Measurements from ENCODE around the gene KBTBD6. TPM values are rescaled to one million over a fixed set of nuclear protein-coding genes. Genes with fewer than 3 reads are reported as not detected.
A peak's percentile ranks its signal among the peaks of the same experiment; 100 is the strongest.
"Not testable (repeated sequence)": the region's sequence is repeated elsewhere in the genome, so short reads cannot be mapped to it uniquely, and the experiment has no call there.

The KBTBD6 gene, protein sequence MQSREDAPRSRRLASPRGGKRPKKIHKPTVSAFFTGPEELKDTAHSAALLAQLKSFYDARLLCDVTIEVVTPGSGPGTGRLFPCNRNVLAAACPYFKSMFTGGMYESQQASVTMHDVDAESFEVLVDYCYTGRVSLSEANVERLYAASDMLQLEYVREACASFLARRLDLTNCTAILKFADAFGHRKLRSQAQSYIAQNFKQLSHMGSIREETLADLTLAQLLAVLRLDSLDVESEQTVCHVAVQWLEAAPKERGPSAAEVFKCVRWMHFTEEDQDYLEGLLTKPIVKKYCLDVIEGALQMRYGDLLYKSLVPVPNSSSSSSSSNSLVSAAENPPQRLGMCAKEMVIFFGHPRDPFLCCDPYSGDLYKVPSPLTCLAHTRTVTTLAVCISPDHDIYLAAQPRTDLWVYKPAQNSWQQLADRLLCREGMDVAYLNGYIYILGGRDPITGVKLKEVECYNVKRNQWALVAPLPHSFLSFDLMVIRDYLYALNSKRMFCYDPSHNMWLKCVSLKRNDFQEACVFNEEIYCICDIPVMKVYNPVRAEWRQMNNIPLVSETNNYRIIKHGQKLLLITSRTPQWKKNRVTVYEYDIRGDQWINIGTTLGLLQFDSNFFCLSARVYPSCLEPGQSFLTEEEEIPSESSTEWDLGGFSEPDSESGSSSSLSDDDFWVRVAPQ
- 4.5 and 5.8 TPM in 2 replicates for total RNA-seq (2014; rRNA removed; shearing (Covaris generic))

DNA sequence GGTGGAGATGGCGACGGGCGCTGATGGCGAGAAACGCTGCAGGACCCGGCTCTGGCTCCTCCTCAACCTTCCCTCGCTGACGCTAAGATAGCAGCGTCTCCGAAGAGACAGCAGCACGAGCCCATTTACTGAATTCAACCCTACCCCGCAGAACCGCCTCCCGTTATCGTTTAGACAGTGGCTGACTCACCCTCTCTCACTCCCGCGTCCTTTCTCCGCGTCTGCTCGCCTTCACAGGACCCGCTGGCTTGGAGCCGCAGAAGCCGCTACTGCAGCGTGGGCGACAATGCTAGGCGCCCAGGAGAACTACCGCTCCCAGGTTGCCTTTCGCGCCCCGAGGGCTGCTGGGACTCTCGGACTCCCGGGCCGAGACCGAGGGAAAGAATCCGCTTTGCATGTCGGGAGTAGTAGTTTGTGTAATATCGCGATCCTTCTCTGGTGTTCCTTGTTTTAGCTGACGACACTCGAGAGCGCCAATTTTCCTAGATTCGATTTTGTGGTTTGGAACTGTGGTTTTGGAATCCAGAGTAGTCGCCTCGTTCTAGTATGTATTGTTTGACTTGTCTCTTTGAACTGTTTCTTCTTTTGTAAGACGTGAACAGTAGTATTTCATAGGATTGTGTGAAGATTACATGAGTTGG is at the start of gene KBTBD6:
Gene KBTBD6, minus strand, starts transcription at position 291 of the 641 bp plus-strand sequence. CDS start 291 bp downstream, outside the sequence.
- DNase-seq (ENCODE audit: low read depth): peak; percentile 98

- DNase-seq (ENCODE audit: low read depth): no peak
These were observed 49.6 kb upstream of the KBTBD6 start for GRCh38 chr13:41182231-41182630.

GRCh38 chr13:41179593-41180250 is 47.1 kb upstream of the KBTBD6 start:
- no peak for DNase-seq (ENCODE audit: low read depth)

DNA sequence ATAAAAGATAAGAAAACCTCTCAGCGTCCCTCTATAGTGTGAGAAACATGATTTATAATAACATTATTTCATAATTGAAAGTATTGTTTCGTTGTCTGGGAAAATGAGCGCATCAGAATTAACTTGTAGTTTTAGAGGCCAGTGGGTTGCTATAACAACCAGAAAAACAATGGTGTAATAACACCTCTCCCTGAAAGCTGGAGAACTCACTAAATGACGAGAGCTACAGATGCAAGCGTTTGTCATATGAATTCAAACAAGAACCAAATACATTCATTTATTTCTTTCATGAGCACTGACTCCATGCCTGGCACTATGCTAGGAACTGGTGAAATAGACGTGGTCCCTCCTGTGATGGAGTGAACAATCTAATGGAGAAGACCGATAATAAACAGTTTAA is 45.4 kb upstream of the KBTBD6 start:
- no peak for DNase-seq (ENCODE audit: low read depth)

DNA sequence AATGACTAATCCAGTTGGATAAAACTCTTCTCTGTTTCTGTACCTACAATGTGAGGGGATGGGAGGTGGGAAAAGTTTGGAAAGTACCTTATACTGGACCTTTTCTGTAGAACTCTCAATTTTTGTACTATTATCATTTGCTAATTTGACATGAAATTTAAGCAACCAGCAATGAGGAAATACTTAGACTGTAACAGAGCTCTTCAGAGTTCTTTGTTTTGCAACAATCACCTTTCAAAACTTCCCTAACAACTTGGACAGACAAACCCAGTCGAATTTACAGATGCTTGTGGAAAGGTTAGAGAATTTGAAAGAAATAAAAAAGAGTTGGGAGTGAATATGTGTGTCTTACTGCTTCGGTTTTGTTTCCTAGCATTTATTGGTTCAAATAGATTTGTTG is 45.0 kb upstream of the KBTBD6 start:
- no peak for DNase-seq (ENCODE audit: low read depth)

DNA sequence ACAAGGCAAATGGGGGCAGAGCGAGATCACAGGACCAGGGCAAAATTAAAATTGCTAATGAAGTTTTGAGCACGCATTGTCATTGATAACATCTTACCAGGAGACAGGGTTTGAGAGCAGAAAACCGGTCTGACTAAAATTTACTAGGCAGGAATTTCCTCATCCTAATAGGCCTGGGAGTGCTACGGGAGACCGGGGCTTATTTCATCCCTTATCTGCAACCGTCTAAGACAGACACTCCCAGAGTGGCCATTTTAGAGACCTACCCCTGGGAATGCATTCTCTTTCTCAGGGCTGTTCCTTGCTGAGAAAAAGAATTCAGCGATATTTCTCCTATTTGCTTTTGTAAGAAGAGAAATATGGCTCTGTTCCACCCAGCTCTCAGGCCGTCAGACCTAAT is 43.0 kb upstream of the KBTBD6 start:
- DNase-seq (ENCODE audit: low read depth): not testable (repeated sequence)

DNA sequence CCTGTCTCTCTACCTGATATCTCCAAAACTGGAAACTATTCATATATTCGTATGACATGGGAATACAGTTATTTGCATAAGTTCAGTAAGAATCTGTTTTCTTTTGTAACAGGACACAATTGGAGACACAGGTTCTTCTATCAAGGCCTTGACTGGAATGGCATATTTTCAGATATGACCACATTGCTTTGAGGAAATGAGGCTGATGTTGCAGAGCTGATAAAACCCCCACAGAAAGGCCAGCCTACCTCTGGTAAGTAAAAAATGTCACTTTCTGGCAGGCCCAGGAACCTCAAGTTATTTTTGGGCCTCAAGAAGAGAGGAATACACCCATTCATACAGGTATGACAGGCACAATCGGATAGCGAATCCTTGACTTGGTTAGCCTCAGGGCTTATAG is 29.5 kb upstream of the KBTBD6 start:
- DNase-seq (ENCODE audit: low read depth): no peak

GRCh38 chr13:41159174-41159573 is 26.6 kb upstream of the KBTBD6 start:
- no peak for DNase-seq (ENCODE audit: low read depth)

- DNase-seq (ENCODE audit: low read depth): no peak
These were observed 24.6 kb upstream of the KBTBD6 start for GRCh38 chr13:41157048-41157717.

DNA sequence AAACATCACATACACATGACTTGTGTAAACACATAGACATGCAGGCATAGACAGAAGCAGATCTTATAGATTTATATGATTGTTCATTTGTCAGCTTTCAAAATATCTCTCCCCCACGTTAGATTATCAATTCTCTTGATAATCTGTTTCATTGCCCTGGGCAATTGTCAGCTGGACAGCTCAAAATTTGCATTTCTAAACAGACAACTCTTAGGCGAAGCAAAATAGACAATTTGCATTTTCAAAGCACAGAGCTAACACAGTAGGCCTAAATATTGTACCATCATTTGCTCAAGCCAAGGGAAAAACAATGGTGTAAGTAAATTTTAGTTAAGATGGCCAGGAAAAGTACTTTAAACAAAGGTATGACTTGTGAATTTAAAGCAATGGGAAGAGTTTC is 24.0 kb upstream of the KBTBD6 start:
- no peak for DNase-seq (ENCODE audit: low read depth)

DNA sequence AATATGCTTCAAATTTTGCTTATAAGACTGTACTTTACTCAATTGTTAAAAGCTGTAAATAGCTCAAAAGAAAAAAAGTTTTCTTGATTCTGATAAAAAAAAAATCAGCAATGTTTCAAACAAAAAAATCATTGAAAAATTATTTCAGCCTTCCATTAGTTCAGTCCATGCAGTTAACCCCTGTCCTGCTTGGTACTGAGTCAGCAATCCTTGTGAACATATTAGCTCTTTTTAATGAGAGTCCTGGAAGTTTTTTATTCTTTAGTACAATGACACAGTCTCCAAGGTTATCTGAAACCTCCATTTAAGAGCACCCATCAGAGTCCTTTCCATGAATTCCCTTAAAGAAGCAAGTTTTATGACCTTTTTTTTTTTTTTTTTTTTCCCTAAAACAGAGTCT is 21.4 kb upstream of the KBTBD6 start:
- DNase-seq (ENCODE audit: low read depth): no peak

- DNase-seq (ENCODE audit: low read depth): no peak
These were observed 19.4 kb upstream of the KBTBD6 start for GRCh38 chr13:41152005-41152404.

DNA sequence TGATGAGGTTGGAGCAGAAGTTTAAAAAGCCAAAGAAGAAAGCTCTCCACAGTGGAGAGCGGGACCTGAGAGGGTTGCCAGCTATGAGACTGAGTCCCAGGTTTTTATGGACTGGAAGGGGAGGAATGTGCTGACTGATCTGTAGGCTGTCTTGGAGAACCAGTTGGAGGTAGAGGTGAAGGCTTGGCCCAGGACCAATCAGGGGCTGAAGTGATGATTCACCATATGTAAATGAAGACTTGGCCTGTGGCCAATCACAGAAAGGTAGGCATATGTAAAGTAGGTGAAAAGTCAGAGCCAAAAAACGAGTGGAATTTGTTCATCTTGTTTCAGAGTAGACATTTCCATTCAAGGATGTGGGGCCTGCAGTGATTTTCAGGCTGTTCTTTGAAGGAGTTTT is 17.5 kb upstream of the KBTBD6 start:
- DNase-seq (ENCODE audit: low read depth): no peak

- no peak for DNase-seq (ENCODE audit: low read depth)
These were observed 16.0 kb upstream of the KBTBD6 start for GRCh38 chr13:41148419-41149283.

DNA sequence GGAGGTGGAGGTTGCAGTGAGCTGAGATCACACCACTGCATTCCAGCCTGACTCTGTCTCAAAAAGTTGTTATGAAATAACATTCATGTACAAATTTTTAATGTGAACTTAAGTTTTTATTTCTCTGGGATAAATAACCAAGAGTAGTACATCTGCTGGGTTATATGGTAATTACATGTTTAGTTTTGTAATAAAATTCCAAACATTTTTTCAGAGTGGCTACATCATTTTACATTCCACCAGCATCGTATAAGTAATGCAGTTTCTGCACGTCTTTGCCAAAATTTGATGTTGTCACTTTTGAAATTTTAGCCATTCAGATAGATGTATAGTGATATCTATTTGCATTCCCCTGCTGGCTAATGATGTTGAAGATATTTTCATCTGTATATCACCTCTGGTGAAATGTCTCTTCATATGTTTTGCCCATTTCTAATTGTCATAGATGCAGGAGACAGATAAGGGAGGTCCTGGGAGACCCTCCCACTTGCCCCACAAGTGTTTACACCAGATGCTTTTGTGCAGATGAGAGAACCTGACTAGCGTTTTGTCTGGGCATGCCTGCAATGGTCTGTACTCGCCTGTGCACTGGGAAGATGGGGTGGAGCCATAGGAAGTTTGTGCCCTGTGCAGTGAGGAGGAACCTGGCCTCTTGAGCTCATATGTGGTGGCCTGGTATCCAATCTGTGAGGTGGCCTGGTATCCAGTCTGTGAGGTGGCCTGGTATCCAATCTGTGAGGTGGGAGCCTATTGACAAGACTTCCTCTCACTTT is 12.7 kb upstream of the KBTBD6 start:
- DNase-seq (ENCODE audit: low read depth): no peak

DNA sequence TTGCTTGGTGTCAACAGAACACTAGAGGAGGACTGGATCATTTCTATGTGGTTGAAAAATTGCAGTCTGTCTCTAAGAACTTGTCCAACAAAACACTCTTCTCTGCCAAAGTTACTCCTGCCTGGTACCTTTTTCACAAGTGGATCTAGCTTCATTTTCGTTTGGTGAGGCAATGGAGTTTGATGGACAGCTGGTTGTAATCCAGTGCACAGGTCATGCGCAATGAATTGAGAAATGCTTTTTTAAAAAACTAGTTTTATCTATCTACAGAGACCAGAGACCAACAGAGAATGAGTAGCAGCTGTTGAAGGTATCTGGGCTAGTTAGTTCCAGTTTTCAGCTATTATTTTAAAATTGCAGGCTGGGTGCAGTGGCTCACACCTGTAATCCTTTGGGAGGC is 12.0 kb upstream of the KBTBD6 start:
- DNase-seq (ENCODE audit: low read depth): no peak

GRCh38 chr13:41139296-41139966 is 6.8 kb upstream of the KBTBD6 start:
- no peak for DNase-seq (ENCODE audit: low read depth)

- peak; percentile 22 for DNase-seq (ENCODE audit: low read depth)
These were observed 5.3 kb upstream of the KBTBD6 start for GRCh38 chr13:41137951-41138350.

DNA sequence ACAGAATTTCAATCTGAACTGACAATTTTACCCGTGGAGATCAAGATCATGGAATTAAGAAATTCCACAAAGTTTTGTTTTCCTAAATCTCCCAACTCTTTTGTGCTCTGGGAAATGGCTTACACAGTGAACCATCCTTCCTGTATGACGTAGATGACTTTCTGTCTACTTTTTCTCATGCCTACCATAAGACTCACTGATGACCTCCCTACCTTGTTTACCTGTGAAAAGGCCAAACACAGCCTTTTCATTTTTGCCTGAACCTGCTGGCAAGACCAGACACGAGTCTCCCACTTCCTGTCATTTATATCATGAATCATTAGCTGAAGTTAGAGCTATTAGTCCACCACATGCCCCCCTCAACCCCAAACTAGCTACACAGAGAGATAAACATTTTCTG is 4.6 kb upstream of the KBTBD6 start:
- no peak for DNase-seq (ENCODE audit: low read depth)

Data from Daoy (cell line).